Right renal cortex interstitium (tissue), 3 donors: ENCODE measurements around the gene CD180. TPM values are rescaled to one million over a fixed set of nuclear protein-coding genes. Genes with fewer than 3 reads are reported as not detected.

Experiments used
- DNase-seq, 3 donors: peaks; one replicate each; pipeline ENCODE4 v3.0.0-alpha.2; 2013; ENCODE audit warnings: low read depth in 3 of 3, low spot score in 2 of 3
- polyA plus RNA-seq, 3 donors: library from polyadenylated mRNA; unstranded; fragments of 120-200 nt; gene quantifications; one replicate each; pipeline ENCODE4 v1.2.1, GENCODE V29; 2013; ENCODE audit not compliant: insufficient read length in 3 of 3

The CD180 gene
- polyA plus RNA-seq, 3 donors = 0.68 to 0.87 (median 0.78) TPM

DNA sequence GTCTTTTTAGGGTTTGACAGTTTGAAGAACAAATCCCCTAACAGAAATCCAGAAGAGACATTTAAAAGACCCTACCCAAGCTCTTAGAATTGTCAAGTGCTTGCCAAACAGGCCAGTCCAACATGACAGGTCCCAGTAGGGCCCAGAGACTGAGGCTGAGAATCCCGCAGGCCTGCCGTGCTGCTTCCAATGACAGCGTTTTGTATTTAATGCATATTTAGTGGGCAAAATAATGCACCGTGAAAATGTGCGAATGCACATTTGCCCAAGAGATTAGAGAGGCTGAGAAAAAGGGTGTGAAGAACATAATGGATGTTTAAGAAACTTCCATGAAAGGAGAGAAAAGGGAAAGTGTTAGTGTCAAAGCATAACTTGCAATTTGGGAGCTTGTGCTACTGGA, 57.6 kb downstream of the CD180 start:
- no peak for DNase-seq

DNA sequence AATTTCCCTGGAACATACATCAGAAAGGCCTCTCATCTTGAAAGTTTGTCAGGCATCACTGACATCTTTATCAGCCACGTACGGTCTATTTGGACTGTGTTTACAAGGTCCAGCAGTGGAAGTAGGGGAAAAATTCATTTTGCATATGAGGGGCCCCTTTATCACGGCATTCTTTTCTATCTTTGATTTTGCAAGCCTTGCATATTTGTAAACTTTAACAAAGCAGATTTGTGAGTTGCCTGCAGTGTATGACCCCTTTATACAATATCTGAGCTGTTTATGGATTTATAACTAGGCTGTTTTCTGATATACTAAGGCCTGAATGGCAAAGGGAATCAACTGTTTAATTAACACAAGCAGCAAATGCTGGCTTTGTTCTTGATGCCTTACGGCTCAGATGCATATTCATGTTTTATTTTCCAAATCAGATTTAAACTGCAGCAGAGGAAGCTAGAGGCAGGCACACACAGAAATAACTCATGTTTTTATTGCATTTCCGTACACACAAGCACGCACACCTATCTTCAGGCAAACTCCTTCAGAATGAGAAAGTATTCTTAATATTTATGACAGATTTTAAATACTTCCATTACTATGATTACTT, 61.1 kb downstream of the CD180 start:
- no peak for DNase-seq

DNA sequence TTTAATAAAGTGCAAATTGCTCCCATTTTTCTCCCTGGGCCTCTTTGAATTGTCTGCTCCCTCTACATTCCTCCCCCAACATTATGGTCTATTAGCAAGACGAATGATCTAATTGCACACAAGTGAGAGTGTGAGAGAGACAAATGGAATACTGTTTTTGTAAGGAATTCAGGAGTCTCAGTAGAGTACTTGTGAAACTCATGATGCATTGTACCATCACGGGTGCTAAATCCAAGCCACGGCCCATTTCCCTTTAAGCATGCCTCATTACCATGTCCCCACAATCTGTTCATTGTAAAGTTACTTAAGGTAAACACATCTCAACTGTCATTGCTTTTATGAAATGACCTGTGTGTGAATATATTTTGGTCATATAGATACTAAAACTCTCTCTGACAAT, 62.8 kb downstream of the CD180 start:
- DNase-seq = no peak

DNA sequence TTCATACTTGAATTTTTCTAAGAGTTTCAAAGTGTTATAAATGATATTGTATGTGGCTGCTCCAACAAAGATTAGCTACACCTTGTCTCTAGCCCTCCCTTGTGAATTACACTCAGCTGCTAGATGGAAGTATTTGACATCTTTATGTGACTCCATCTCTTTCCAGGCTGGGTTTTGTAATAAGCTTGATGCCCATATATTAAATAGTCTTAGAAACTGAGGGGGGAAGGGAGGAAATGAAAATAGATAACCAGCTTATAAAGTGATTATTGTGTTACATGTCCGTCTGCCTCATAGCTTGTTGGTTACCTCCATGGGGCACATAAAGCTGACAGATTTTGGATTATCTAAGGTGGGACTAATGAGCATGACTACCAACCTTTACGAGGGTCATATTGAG, 63.4 kb downstream of the CD180 start:
- no peak for DNase-seq

DNA sequence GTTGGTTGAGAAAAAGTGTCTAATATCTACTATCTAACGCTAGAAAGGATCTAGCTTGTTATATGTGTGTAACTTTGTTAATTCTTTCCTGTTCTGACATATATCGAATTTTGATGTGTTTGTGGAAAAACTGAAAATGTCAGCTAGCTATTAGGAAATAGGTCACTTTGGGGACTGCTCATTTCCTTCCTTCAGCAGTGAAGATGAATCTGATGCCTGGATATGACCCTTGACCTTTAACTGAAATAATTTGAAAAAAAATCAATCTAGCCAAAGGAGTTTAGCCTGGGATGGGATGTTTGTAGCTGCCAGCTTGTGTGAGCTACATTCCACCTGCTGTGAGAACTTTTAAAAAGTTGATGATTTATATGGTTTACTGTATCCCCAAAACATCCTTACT, 66.8 kb downstream of the CD180 start:
- no peak for DNase-seq
